CD4-positive, alpha-beta T cell (primary cell): ENCODE results near the gene KATNIP. TPM values are rescaled to one million over a fixed set of nuclear protein-coding genes. Genes with fewer than 3 reads are reported as not detected.

Experiments
- ATAC-seq: fragments of 200-7000 bp; cut with Tn5 transposase; one replicate; pipeline ENCODE4 v1.10.0; 2022; ENCODE audit warnings: mild to moderate bottlenecking; ENCODE audit not compliant: poor library complexity
- CTCF ChIA-PET: fragments of 350-600 bp; sonication (Branson Sonifier 250); formaldehyde crosslinking; loops from one replicate; lab custom pipeline; 2021; ENCODE audit warnings: antibody characterized with exemption, inconsistent platforms; lab: Charles Lee
- POLR2A ChIA-PET: fragments of 350-600 bp; sonication (Branson Sonifier 250); formaldehyde crosslinking; loops from one replicate; lab custom pipeline; 2021; ENCODE audit warnings: antibody characterized with exemption, inconsistent platforms; lab: Charles Lee
- DNase-seq, 14 experiments: peaks; one replicate each; pipeline ENCODE4 v3.0.0-alpha.2; 2013 to 2020; ENCODE audit warnings: mixed read lengths in 2 of 14
- H3K27ac ChIP-seq, 2 donors: one replicate each; pipeline versions ENCODE4 v1.5.1 to v1.7.0; 2013; ENCODE audit warnings: low read length in 2 of 2, low read depth in 1 of 2, mild to moderate bottlenecking in 1 of 2
- H3K27me3 ChIP-seq, 2 experiments: 1 replicate in 1 of 2; 2 replicates in 1 of 2; pipeline versions ENCODE4 v1.6.1 to v1.7.0; 2013; ENCODE audit warnings: low read length in 2 of 2, control low read depth in 1 of 2, mild to moderate bottlenecking in 1 of 2, moderate library complexity in 1 of 2; ENCODE audit not compliant: insufficient read depth in 2 of 2, control insufficient read depth in 1 of 2
- H3K36me3 ChIP-seq: one replicate; pipeline ENCODE4 v1.6.1; 2013; ENCODE audit warnings: low read length, control low read depth; ENCODE audit not compliant: insufficient read depth
- H3K4me1 ChIP-seq: one replicate; pipeline ENCODE4 v1.6.1; 2013; ENCODE audit warnings: low read length, control low read depth; ENCODE audit not compliant: insufficient read depth
- H3K4me3 ChIP-seq: one replicate; pipeline ENCODE4 v1.5.1; 2013; ENCODE audit warnings: mild to moderate bottlenecking, low read length, moderate library complexity
- H3K9me3 ChIP-seq, 2 experiments: 1 replicate in 1 of 2; 2 replicates in 1 of 2; pipeline versions ENCODE4 v1.6.1 to v1.7.0; 2013; ENCODE audit warnings: low read length in 2 of 2, mild to moderate bottlenecking in 2 of 2, control low read depth in 1 of 2, moderate library complexity in 1 of 2; ENCODE audit not compliant: control insufficient read depth in 1 of 2, insufficient read depth in 1 of 2
- H3K27ac Mint-ChIP-seq: one replicate; pipeline ENCODE4 v1.8.0; 2020; ENCODE audit warnings: mixed read lengths
- H3K27me3 Mint-ChIP-seq: one replicate; pipeline ENCODE4 v1.8.0; 2021; ENCODE audit warnings: mixed read lengths
- H3K36me3 Mint-ChIP-seq: one replicate; pipeline ENCODE4 v1.8.0; 2021; ENCODE audit warnings: low read depth, mixed read lengths
- H3K4me1 Mint-ChIP-seq: one replicate; pipeline ENCODE4 v1.8.0; 2021; ENCODE audit warnings: low read depth, mixed read lengths
- H3K4me3 Mint-ChIP-seq: one replicate; pipeline ENCODE4 v1.8.0; 2020; ENCODE audit warnings: mild to moderate bottlenecking, mixed read lengths
- H3K9me3 Mint-ChIP-seq: one replicate; pipeline ENCODE4 v1.8.0; 2020; ENCODE audit warnings: mixed read lengths
- intact Hi-C, 2 experiments: fragments of 100-400 bp; cut with DNase I in 1 of 2; cut with micrococcal nuclease in 1 of 2; formaldehyde crosslinking; loops; one replicate each; pipeline versions ENCODE4 v1.15.1 to v1.9.0; 2023 to 2025; cut with DNase I, micrococcal nuclease
- total RNA-seq, 174 experiments: library from RNA in 2 of 174; stranded (reverse) in 2 of 174; gene quantifications; one replicate each; pipeline ENCODE4 v1.2.3 and lab custom pipeline; 2021 to 2026
- TF ChIP-seq, protein P1 (sequence below): fragments of 200-600 bp; IDR thresholded peaks from one replicate; pipeline ENCODE4 v1.8.0; 2022; ENCODE audit warnings: antibody characterized with exemption, mild to moderate bottlenecking

The KATNIP gene
- total RNA-seq, 2 experiments from 2014 or later: 18.5 to 20.9 TPM

DNA sequence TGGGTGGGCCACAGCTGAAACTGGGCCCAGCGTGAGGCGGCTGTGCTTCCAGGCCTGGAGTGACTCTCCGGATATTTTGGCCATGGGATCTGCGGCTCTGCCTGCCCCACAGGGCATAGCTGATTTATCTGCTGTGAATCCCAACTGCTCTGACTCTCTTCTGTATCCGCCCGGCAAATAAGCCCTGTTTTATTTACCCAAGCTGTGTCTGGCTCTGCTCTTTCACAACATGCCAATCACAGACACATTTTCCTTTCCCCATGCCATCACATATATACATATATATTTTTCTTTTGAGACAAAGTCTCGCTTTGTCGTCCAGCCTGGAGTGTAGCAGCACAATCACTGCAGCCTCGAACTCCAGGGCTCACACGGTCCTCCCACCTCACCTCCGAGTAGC is 33.6 kb upstream of the KATNIP start:
- Histone ChIP-seq H3K36me3 (peaks cover 47% of the 10 kb centered on the region), H3K9me3 (peaks cover 0 to 3% of the 10 kb centered on the region in 2 experiments), H3K27me3 (no peaks in the 10 kb centered on the region), H3K27ac (no peak overlapping the region), H3K4me3 (no peak overlapping the region), H3K4me1 (no peaks in the 10 kb centered on the region)
- no peak overlapping the region for H3K4me3 Mint-ChIP-seq
- DNase-seq (no peak), ATAC-seq (no peak)
- H3K4me1 Mint-ChIP-seq: no peaks in the 10 kb centered on the region
- H3K36me3 Mint-ChIP-seq: peaks cover 88% of the 10 kb centered on the region
- TF ChIP-seq, protein P1, sequence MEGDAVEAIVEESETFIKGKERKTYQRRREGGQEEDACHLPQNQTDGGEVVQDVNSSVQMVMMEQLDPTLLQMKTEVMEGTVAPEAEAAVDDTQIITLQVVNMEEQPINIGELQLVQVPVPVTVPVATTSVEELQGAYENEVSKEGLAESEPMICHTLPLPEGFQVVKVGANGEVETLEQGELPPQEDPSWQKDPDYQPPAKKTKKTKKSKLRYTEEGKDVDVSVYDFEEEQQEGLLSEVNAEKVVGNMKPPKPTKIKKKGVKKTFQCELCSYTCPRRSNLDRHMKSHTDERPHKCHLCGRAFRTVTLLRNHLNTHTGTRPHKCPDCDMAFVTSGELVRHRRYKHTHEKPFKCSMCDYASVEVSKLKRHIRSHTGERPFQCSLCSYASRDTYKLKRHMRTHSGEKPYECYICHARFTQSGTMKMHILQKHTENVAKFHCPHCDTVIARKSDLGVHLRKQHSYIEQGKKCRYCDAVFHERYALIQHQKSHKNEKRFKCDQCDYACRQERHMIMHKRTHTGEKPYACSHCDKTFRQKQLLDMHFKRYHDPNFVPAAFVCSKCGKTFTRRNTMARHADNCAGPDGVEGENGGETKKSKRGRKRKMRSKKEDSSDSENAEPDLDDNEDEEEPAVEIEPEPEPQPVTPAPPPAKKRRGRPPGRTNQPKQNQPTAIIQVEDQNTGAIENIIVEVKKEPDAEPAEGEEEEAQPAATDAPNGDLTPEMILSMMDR: no peak
- CTCF ChIA-PET: no interaction called here
- POLR2A ChIA-PET: no interaction called here
- no peaks in the 10 kb centered on the region for H3K27me3 Mint-ChIP-seq
- H3K9me3 Mint-ChIP-seq: no peaks in the 10 kb centered on the region
- H3K27ac Mint-ChIP-seq: no peak overlapping the region
- intact Hi-C loops: no loop called here

DNA sequence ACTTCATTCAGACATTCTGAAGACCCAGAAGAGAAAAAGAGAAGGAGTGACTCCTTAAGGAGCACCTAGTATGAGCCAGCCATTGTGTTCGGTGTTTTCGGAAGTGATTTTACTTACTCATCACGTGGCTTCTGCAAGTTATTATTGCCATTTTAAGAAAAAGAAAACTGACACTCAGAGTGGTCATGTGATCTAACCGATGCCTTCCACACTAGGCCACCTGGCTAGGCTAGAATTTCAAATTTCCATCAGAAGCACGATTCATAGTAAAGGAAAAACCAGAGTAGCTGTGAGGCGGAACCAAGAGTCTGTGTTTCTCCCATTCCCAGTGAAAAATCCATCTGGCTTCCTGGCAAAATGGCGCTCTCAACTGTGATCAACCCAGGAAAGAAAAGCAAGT is 32.3 kb upstream of the KATNIP start:
- intact Hi-C loops: no loop called here
- Histone ChIP-seq H3K27ac (no peak overlapping the region), H3K4me3 (no peak overlapping the region), H3K27me3 (no peaks in the 10 kb centered on the region), H3K9me3 (peaks cover 0 to 3% of the 10 kb centered on the region in 2 experiments), H3K36me3 (peaks cover 34% of the 10 kb centered on the region), H3K4me1 (no peaks in the 10 kb centered on the region)
- DNase-seq: no peak
- CTCF ChIA-PET: no interaction called here
- Mint-ChIP-seq H3K4me1 (no peaks in the 10 kb centered on the region), H3K27me3 (no peaks in the 10 kb centered on the region), H3K9me3 (no peaks in the 10 kb centered on the region), H3K4me3 (no peak overlapping the region), H3K27ac (no peak overlapping the region), H3K36me3 (peaks cover 88% of the 10 kb centered on the region)
- TF ChIP-seq, protein P1: no peak
- no peak for ATAC-seq
- POLR2A ChIA-PET: no interaction called here

DNA sequence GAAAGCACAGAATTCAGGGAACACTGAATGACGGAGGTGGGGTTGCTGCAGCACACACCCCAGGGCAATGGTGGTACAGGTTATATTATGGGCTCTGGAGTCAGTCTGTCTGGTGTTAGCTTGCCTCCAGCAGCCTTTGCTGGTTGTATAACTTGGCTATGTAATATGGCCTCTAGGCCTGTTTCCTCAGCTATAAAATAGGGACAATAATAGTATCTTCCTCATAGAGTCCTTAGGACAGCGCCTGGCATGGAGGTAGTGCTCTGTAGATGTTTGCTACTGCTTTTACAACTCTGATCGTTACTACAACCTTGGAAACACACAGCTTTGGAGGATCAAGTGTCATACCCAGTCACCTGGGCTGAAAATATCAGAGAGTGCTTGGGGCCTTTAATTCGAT is 31.7 kb upstream of the KATNIP start:
- Mint-ChIP-seq H3K36me3 (peaks cover 88% of the 10 kb centered on the region), H3K27ac (no peak overlapping the region), H3K27me3 (no peaks in the 10 kb centered on the region), H3K9me3 (no peaks in the 10 kb centered on the region), H3K4me3 (no peak overlapping the region), H3K4me1 (no peaks in the 10 kb centered on the region)
- ATAC-seq: no peak
- ChIA-PET CTCF (no interaction called here), POLR2A (no interaction called here)
- Histone ChIP-seq H3K9me3 (peaks cover 0 to 3% of the 10 kb centered on the region in 2 experiments), H3K4me1 (no peaks in the 10 kb centered on the region), H3K27me3 (no peaks in the 10 kb centered on the region), H3K27ac (no peak overlapping the region), H3K4me3 (no peak overlapping the region), H3K36me3 (peaks cover 34% of the 10 kb centered on the region)
- no peak for DNase-seq
- intact Hi-C loops: no loop called here
- TF ChIP-seq, protein P1: no peak
